T47D (cell line): ENCODE data around the gene HIKESHI.
A peak's percentile ranks its signal among the peaks of the same experiment; 100 is the strongest.
"Not testable (repeated sequence)": the region's sequence is repeated elsewhere in the genome, so short reads cannot be mapped to it uniquely, and the experiment has no call there.

Experiments
- DNase-seq, 2 experiments: peaks; one replicate each; pipeline versions ENCODE4 v3.0.0 to v3.0.0-alpha.2; 2011 to 2012; ENCODE audit warnings: low read depth in 1 of 2, low spot score in 1 of 2
- JUND ChIP-seq: IDR thresholded peaks from 2 replicates; pipeline ENCODE4 v1.6.1; 2012; ENCODE audit warnings: low read depth
- in situ Hi-C: cut with HindIII; loops from 2 replicates; pipeline ENCODE4 v1.10.0; 2016; ENCODE audit warnings: low sequenced_read_pairs, low pct_unique_long_range_greater_than_20kb

Gene HIKESHI

DNA sequence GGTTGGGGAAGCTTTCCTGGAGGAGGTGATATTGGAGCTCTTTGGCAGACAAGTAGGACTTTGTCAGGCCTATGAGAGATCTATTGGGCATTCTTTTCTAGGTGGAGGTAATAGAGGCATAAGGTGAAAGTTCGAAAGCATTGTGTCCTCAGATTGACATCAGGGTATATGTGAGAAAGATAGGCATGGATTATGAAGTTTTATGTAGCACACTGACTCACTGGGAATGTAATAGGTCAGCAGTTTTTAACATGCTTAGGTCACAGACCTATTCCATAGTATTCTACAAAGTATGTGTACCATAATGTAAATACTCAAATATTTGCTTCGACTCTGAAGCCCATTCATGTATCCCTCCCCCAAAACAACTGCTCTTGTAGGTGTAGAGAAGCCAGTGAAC is 11.8 kb downstream of the HIKESHI start:
- no peak for TF ChIP-seq JUND
- in situ Hi-C loops: no loop called here
- DNase-seq: no peak

DNA sequence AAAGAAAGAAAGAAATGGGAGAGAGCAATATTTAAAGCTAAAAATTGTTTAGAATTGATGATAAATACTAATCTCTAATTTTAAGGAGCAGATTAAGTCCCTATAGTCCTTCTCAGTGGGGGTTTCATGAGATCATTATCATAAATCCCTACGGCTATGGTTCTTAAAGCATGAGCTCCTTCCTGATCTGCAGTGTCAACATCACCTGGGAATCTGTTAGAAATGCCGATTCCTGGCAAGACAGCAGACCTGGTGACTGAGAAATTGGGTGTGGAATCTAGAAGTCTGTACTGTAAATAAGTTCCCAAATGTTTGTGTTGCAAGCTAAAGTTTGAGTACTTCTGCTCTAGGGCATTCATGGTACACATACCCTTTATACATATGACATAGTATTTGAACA is 12.6 kb downstream of the HIKESHI start:
- in situ Hi-C loops: no loop called here
- no peak for TF ChIP-seq JUND
- peak in 1 of 2 experiments; percentile 27 for DNase-seq

DNA sequence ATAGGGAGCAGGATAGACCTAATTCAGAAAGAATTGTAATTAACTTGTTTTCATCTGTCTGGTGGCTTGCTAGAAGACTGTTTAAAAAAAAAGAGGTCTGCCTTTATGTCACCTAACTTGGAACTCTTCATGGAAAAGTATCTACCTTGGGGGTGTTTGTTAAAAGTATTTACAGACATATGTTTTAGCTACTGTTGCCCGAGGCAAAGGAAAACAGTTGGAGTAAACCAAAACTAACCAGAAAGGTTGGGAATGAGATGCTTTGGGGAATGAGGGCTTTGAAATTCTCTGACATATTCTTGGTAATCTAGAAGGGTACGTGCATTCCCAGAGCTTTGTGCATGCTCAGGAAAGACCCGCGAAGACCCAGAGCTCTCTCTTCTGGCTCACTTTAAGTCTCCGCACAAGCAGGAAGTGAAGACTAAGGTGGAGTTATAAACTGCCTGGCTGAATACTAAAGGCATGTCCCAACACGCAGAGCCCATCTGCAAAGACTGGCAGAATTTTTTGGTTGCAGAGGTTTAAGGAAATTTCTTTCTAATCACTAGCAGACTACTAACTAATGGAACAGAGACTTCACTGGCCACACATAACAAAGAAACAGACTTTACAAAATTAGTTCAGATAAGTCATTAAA is 33.2 kb downstream of the HIKESHI start:
- peak in 1 of 2 experiments; percentile 79 for DNase-seq
- no peak for TF ChIP-seq JUND
- in situ Hi-C loops: no loop called here

DNA sequence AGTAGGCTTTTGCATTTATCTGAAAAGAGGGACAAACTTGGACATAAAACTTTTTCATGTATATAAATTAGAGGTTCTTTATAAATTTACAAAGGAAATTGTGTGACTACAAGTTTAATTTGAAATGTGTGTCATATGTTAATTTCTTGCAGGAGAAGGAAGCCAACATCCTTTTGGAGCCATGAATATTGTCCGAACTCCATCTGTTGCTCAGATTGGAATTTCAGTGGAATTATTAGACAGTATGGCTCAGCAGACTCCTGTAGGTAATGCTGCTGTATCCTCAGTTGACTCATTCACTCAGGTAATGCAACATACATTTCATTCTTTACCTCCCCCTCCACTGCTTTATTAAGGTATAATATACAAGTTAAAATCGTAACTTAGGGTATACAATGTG is 35.2 kb downstream of the HIKESHI start:
- in situ Hi-C loops: no loop called here
- TF ChIP-seq JUND: no peak
- DNase-seq: no peak

DNA sequence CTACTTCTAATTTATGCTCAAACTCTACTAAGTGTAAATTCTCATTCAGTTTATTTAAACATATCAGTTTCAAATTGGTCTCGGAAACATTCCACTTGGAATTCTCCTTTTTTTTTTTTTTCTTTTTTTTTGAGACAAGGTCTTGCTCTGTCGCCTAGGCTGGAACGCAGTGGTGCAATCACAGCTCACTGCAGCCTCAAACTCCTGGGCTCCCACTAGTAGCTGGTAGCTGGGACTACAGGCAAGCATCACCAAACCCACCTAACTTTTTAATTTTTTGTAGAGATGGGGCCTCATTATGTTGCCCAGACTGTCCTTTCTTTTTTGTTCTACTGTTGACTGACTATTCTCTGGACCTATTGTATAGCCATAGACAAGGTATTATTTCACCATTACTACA is 39.3 kb downstream of the HIKESHI start:
- no peak for TF ChIP-seq JUND
- in situ Hi-C loops: no loop called here
- DNase-seq: no peak

DNA sequence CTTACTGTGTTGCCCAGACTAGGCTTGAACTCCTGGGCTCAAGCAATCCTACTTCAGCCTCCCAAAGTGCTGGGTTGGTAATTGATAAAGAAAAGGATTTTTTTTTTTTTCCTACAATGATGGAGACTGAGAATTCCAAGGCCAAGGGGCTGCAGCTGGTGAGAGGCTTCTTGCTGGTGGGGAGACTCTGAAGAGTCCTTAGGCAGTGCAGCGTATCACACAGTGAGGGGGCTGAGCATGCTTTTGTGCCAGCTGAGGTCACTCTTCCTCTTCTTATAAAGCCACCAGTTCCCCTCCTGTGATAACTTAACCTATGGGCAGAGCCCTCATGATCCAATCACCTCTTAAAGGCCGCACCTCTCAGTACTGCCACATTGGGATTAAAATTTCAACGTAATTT is 44.5 kb downstream of the HIKESHI start:
- in situ Hi-C loops: no loop called here
- no peak for TF ChIP-seq JUND
- DNase-seq: no peak

DNA sequence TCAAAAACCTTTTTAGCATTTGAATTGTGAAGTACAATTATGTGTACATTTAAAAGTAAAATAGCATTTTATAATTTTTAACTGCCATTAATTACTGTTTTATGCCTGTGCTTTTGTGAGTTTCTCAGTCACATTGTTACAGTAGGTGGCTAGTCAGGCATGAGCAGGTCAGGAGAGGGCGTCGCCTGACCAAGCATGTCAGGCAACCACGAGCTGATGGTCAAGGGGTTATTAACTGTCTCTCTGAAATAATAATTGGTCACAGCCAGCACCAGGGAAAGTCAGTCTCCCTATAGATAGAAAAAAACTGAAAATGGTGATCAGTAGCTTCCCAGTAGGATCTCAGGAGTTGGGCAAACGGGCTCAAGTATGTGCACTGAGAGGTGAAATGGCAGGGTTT is 53.2 kb downstream of the HIKESHI start:
- TF ChIP-seq JUND: no peak
- in situ Hi-C loops: no loop called here

DNA sequence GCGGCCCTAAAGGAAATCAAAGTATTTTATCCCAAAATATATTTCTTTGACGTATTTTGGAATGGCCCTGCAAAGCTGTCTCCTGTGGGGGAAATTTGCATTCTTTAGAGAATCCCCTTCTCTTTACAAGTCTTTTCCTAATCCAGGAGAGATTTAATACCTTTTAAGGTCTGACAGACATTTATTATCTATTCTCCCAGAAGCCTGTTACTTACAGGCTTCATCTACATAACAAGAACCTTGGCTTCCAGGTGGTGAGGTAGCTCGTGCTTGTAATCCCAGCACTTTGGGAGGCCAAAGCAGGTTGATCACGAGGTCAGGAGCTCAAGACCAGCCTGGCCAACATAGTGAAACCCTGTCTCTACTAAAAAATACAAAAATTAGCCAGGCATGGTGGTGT is 55.4 kb downstream of the HIKESHI start:
- DNase-seq, in situ Hi-C loops: not testable (repeated sequence)

More for the DNA sequence above, 53.2 kb downstream of the HIKESHI start:
- DNase-seq: no peak

DNA sequence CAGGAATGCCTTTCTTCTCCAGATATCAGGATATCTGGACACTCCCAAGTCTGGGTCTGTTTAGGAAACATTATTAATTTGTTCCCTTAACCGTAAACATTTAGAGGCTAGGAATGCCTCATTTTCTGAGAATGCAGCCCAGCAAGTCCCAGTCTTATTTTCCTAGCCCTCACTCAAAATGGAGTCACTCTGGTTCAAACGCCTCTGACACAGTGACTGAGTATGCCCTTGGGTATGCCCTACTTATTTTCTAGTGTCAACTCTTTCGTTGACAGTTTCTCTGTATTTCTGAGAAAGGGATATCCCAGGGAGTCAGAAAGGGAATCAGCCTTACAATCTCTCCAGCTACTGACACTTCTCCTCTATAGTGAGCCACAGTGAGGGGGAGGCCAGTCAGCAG is 56.7 kb downstream of the HIKESHI start:
- no peak for TF ChIP-seq JUND
- in situ Hi-C loops: no loop called here
- no peak for DNase-seq

DNA sequence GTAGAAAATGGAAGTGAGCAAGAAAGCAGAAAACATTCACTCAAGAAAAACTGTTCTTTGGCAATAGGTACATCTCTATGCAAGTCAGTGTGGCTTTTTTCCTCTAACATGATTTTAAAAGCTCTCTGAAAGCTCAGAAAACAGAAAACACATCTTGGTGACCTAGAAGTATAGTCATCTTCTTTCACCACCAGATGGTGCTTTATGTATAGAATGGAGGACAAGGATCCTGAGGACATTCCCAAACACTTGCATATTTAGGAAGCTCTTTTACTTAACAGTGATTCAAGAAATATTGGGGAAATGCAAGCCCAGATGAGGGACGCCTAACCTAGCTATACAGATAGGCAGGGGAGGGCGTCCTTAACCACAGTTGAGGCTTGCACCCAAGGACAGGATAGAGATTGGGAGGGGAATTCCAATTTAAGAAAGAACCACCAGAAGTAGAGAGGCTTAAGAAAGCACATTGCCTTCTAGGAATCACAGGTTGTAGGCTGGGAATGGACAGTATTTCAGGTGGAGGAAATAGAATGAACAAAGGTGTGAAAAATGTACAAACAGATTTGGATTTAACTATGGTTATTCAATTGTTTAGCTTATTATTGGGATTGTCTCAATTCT is 58.8 kb downstream of the HIKESHI start:
- in situ Hi-C loops: no loop called here
- no peak for TF ChIP-seq JUND
- DNase-seq: peak; percentile 65 to 72

DNA sequence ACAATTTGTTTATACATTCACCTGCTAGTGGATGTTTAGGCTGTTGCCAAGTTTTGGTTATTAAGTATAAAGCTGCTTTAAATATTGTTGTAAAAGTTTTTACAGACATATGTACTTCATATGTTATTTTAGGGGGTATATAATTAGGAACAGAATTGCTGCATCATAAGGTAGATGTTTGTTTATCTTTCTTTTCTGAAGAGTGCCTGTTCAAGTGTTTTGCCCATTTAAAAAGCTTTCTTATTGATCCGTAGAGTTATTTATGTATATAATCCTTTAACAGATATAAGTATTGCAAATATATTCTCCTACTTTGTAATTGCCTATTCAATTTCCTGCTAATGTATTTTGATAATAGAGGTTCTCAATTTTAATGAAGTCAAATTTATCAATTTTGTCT is 61.4 kb downstream of the HIKESHI start:
- in situ Hi-C loops: no loop called here
- no peak for DNase-seq

DNA sequence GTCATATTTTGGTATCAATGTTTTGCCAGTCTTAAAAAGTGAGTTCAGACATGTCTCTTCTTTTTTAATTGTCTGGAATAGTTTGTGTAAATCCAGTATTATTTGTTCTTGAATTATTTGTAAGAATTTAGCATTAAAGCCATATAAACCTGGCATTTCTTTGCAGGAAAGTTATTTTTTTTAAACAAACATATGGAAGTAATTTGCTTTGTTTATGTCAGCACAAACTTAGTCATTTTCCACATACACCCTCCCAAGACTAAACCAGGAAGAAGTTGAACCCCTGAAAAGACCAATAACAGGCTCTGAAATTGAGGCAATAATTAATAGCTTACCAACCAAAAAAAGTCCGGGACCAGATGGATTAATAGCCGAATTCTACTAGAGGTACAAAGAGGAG is 63.5 kb downstream of the HIKESHI start:
- TF ChIP-seq JUND: no peak
- in situ Hi-C loops: no loop called here
- DNase-seq: no peak

More for the DNA sequence above, 61.4 kb downstream of the HIKESHI start:
- no peak for TF ChIP-seq JUND

DNA sequence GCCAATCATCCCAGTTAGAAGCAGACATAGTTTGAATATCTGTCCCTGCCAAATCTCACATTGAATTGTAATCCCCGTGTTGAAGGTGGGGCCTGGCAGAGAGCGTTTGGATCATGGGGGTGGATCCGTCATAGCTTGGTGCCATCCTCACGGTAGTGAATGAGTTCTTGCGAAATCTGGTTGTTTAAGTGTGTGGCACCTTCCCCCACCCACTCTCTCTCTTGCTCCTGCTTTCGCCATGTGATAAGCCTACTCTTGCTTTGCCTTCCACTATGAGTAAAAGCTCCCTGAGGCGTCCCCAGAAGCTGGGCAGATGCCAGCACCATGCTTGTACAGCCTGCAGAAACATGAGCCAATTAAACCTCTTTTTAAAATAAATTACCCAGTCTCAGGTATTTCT is 67.6 kb downstream of the HIKESHI start:
- DNase-seq: no peak
- TF ChIP-seq JUND: no peak
- in situ Hi-C loops: no loop called here

DNA sequence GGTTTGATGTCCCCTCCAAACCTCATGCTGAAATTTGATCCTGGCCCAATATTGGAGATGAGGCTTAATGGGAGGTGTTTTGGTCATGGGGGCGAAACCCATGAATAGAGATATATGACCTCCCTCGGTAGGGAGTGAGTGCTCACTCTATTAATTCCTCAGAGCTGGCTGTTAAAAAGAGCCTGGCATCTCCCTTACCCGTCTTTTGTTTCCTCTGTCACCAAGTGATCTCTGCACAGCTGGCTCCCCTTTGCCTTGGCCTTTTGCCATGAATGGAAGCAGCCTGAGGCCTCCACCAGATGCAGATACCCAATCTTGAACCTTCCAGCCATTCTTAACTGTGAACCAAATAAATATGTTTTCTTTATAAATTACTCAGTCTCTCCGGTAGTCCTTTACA is 68.1 kb downstream of the HIKESHI start:
- TF ChIP-seq JUND: no peak
- in situ Hi-C loops: no loop called here
- no peak for DNase-seq
